ENCODE results near the gene PCSK6. TPM values are rescaled to one million over a fixed set of nuclear protein-coding genes. Genes with fewer than 3 reads are reported as not detected.

The PCSK6 gene
- total and polyA plus RNA-seq, 2 of the 8 experiments (the other 6 are each of a cell fraction or from before 2014, with no cell fraction given), result 1.9 to 4.0 TPM

GRCh38 chr15:101357885-101358284 lies 131.6 kb downstream of the PCSK6 start:
- Histone ChIP-seq H2AFZ (ENCODE audit: low read length) (no peak overlapping the region), H3K36me3 (ENCODE audit: control insufficient read depth in 2 of 4, insufficient read depth in 4 of 4, low read length in 3 of 4) (no peaks in the 10 kb centered on the region), H2AK5ac (ENCODE audit: low read depth, low read length) (no peak overlapping the region), H3K23ac (ENCODE audit: insufficient read length) (no peak overlapping the region), H3K23me2 (ENCODE audit: low read depth, low read length) (no peaks in the 10 kb centered on the region), H3K56ac (replicated peaks; ENCODE audit: insufficient read length, low read depth, low read length) (no peak overlapping the region), H3K4me3 (ENCODE audit: extremely low read depth in 1 of 4, insufficient read depth in 2 of 4, low read depth in 3 of 4, low read length in 4 of 4) (no peak overlapping the region), H2BK5ac (ENCODE audit: low read depth, low read length) (no peak overlapping the region), H3K14ac (ENCODE audit: insufficient read length) (no peak overlapping the region), H3K9me3 (ENCODE audit: insufficient read depth in 2 of 2, low read depth in 1 of 2, low read length in 1 of 2) (peaks cover 0 to under 1% of the 10 kb centered on the region in 2 experiments; a peak in 1 of 4 replicates), H2BK15ac (ENCODE audit: low read length) (no peak overlapping the region), H2BK12ac (ENCODE audit: low read depth, low read length) (no peak overlapping the region), H2BK120ac (replicated peaks; ENCODE audit: low read depth, low read length) (no peak overlapping the region), H3K4ac (replicated peaks; ENCODE audit: insufficient read length, low read depth, low read length) (no peak overlapping the region), H3K4me1 (replicated peaks in 1 of 4; ENCODE audit: control insufficient read depth in 3 of 4, insufficient read depth in 4 of 4, low read length in 3 of 4) (peaks cover 0 to 2% (median 0%) of the 10 kb centered on the region in 4 experiments; a peak in 1 of 7 replicates), H3K79me2 (ENCODE audit: control insufficient read depth in 1 of 2, insufficient read depth in 2 of 2, low read length in 2 of 2) (no peaks in the 10 kb centered on the region), H4K20me1 (replicated peaks in 1 of 2; ENCODE audit: control insufficient read depth in 1 of 2, insufficient read depth in 2 of 2, low read length in 2 of 2) (peaks cover 0 to 4% of the 10 kb centered on the region in 2 experiments), H4K8ac (ENCODE audit: extremely low read depth, insufficient read depth, low read length) (no peak overlapping the region), H4K91ac (replicated peaks; ENCODE audit: insufficient read length, low read length) (no peak overlapping the region), H3K4me2 (ENCODE audit: insufficient read depth in 1 of 2, low read depth in 2 of 2, low read length in 2 of 2) (no peak overlapping the region), H3K9ac (replicated peaks in 1 of 4; ENCODE audit: extremely low read depth in 1 of 4, low read depth in 3 of 4, low read length in 3 of 4) (no peak overlapping the region), H3K18ac (ENCODE audit: extremely low read depth, low read length) (no peak overlapping the region), H4K5ac (ENCODE audit: insufficient read length, low read depth, low read length) (no peak overlapping the region), H3K27ac (ENCODE audit: low read depth, low read length) (no peak overlapping the region), H3K27me3 (replicated peaks in 1 of 4; ENCODE audit: control insufficient read depth in 3 of 4, extremely low read depth in 1 of 4, insufficient read depth in 3 of 4, low read length in 3 of 4) (no peaks in the 10 kb centered on the region; a peak in 2 of 7 replicates), H2BK20ac (ENCODE audit: low read length) (no peak overlapping the region), H3K79me1 (ENCODE audit: low read depth, low read length) (no peaks in the 10 kb centered on the region)
- ChIA-PET CTCF (ENCODE audit: partially characterized antibody) (interaction anchor here (1.2 to 1.5 kb wide), 2 partner anchors 11 to 486 kb away, joined by 4 to 7 read pairs; no protein-coding TSS in a partner anchor), POLR2A (ENCODE audit: partially characterized antibody) (no interaction called here)
- DNase-seq (ENCODE audit: low read depth in 1 of 2, low spot score in 2 of 2), result peak in 1 of 2 experiments; percentile 39
- 92% methylated on average over 10 of the region's 11 CpGs; no CpG with 5 or more reads in 1 of the 2 experiments for WGBS, 2 experiments (ENCODE audit: extremely low coverage in 1 of 2, insufficient coverage in 1 of 2, insufficient read length in 1 of 2, insufficient replicate concordance in 2 of 2, low coverage in 1 of 2, low lambda C conversion rate in 2 of 2, missing lambda C conversion rate in 1 of 2)
- FAIRE-seq, result no peak
- TF ChIP-seq GTF2F1 (IDR thresholded peaks at IDR 0.05; ENCODE audit: borderline replicate concordance, low read depth, low read length) (no peak), USF2 (IDR thresholded peaks at IDR 0.05; ENCODE audit: low read length) (no peak), POLR2AphosphoS5 (IDR thresholded peaks at IDR 0.05; ENCODE audit: low read depth, low read length) (no peak), EZH2 (IDR thresholded peaks at IDR 0.05; ENCODE audit: low read depth, low read length, severe bottlenecking) (no peak), HDAC6 (IDR thresholded peaks at IDR 0.05; ENCODE audit: low read depth, low read length) (no peak), SP1 (IDR thresholded peaks at IDR 0.05; ENCODE audit: low read depth, low read length) (no peak), RAD21 (IDR thresholded peaks at IDR 0.05 in 1 of 2, conservative IDR thresholded peaks at IDR 0.05 in 1 of 2; ENCODE audit: low read depth in 2 of 2, low read length in 2 of 2) (no peak), SIX5 (IDR thresholded peaks at IDR 0.05; ENCODE audit: low read depth, low read length) (no peak), ZNF274 (IDR thresholded peaks at IDR 0.05; ENCODE audit: borderline replicate concordance, extremely low read depth, low read length) (no peak), ATF3 (IDR thresholded peaks at IDR 0.05; ENCODE audit: insufficient read depth, low read depth, low read length) (no peak), RXRA (IDR thresholded peaks at IDR 0.05; ENCODE audit: insufficient read depth, low read depth, low read length) (no peak), SP4 (IDR thresholded peaks at IDR 0.05; ENCODE audit: low read length) (no peak)

Data from H1 (cell line).